Measurements from ENCODE around the gene SLC9B1.

- TF ChIP-seq POLR2A (IDR thresholded peaks at IDR 0.05) (no peak), CTCF (IDR thresholded peaks at IDR 0.05) (no peak)
Measured at GRCh38 chr4:102883278-102883677, 136.2 kb downstream of the SLC9B1 start.

Data from lower leg skin (tissue), 3 donors.